Measurements from ENCODE around the gene ENTPD2. TPM values are rescaled to one million over a fixed set of nuclear protein-coding genes. Genes with fewer than 3 reads are reported as not detected.

Gene ENTPD2
- total RNA-seq, 4 donors from 2014 or later: 3.6 to 17.1 (median 14.1) TPM

DNA sequence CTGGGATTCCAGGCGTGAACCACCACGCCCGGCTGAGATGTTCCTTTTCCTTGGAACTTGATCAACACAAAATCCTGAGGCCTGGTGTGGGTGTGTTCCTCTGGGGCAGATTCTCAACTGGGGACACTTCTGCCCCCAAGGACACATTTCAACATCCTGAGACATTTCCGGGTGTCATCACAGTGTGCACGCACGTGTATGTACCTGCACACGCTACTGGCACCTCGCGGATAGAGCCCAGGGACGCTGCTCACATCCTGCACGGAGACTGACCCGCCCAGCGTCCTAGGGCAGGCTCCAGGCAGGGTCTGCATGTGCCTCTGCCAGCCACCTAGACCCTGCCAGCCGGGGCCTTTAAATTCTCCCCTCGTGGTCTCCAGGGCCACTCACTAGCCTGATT, 8.5 kb upstream of the ENTPD2 start:
- no peak for DNase-seq
- TF ChIP-seq POLR2A (IDR thresholded peaks at IDR 0.05) (no peak), EP300 (IDR thresholded peaks at IDR 0.05; ENCODE audit: low read depth) (no peak), POLR2AphosphoS5 (IDR thresholded peaks at IDR 0.05) (no peak)
- TF ChIP-seq, protein P1, sequence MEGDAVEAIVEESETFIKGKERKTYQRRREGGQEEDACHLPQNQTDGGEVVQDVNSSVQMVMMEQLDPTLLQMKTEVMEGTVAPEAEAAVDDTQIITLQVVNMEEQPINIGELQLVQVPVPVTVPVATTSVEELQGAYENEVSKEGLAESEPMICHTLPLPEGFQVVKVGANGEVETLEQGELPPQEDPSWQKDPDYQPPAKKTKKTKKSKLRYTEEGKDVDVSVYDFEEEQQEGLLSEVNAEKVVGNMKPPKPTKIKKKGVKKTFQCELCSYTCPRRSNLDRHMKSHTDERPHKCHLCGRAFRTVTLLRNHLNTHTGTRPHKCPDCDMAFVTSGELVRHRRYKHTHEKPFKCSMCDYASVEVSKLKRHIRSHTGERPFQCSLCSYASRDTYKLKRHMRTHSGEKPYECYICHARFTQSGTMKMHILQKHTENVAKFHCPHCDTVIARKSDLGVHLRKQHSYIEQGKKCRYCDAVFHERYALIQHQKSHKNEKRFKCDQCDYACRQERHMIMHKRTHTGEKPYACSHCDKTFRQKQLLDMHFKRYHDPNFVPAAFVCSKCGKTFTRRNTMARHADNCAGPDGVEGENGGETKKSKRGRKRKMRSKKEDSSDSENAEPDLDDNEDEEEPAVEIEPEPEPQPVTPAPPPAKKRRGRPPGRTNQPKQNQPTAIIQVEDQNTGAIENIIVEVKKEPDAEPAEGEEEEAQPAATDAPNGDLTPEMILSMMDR (IDR thresholded peaks at IDR 0.05): no peak
- in situ Hi-C loops (cut with MboI; ENCODE audit: low pct_ligation_motif_present in 1 of 4, low pct_unique_long_range_greater_than_20kb in 1 of 4, low sequenced_read_pairs in 3 of 4) (no loop called here), intact Hi-C loops (cut with DNase I; ENCODE audit: low total_unique reads) (no loop called here)
- Histone ChIP-seq H3K27ac (no peak overlapping the region), H3K36me3 (no peaks in the 10 kb centered on the region), H3K9me3 (no peaks in the 10 kb centered on the region), H3K4me1 (peaks cover 3 to 16% (median 5%) of the 10 kb centered on the region in 4 donors), H3K27me3 (no peaks in the 10 kb centered on the region), H3K4me3 (no peak overlapping the region)
- WGBS, 2 donors (ENCODE audit: low coverage in 1 of 2): 79 to 90% methylated on average over 3 to 15 of the region's 15 CpGs

DNA sequence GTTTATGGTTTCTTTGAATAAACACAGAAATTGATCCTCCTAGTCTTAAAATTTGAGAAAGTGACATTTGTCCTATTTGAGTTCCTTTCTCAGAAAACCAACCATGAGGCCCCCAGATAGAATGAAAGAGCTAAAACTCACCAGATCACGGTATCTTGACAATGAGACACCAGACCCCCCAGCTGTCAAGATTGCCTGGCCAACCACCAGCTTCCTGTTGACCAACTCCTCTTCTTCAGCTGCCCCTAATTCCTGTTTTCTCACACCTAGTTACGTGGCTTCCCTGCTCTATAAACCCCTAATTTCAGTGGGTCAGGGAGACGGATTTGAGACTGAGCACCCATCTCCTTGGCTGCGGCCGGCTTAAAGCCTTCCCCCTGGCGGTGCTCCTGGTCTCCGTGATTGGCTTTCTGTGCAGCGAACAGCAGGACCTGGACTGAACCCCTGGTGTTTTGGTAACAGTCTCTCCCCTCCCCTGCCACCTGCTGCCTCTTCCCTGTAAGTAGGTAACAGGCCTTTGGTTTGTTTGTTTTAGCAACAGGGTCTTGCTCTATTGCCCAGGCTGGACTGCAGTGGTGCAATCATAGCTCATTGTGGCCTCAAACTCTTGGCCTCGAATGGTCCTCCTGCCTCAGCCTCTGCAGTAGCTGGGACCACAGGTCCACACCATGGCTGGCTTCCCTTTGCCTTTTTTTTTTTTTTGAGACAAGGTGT, 4.8 kb upstream of the ENTPD2 start:
- WGBS, 2 donors (ENCODE audit: low coverage in 1 of 2): 55 to 70% methylated on average over 2 to 9 of the region's 9 CpGs
- Histone ChIP-seq H3K27ac (no peak overlapping the region), H3K4me3 (no peak overlapping the region), H3K4me1 (peaks cover 20 to 48% (median 38%) of the 10 kb centered on the region in 4 donors), H3K36me3 (no peaks in the 10 kb centered on the region), H3K27me3 (peaks cover 7% of the 10 kb centered on the region), H3K9me3 (no peaks in the 10 kb centered on the region)
- in situ Hi-C loops (cut with MboI; ENCODE audit: low pct_ligation_motif_present in 1 of 4, low pct_unique_long_range_greater_than_20kb in 1 of 4, low sequenced_read_pairs in 3 of 4) (no loop called here), intact Hi-C loops (cut with DNase I; ENCODE audit: low total_unique reads) (no loop called here)
- TF ChIP-seq POLR2A (IDR thresholded peaks at IDR 0.05) (no peak), EP300 (IDR thresholded peaks at IDR 0.05; ENCODE audit: low read depth) (no peak), POLR2AphosphoS5 (IDR thresholded peaks at IDR 0.05) (no peak)
- TF ChIP-seq, protein P1 (IDR thresholded peaks at IDR 0.05): no peak
- no peak for DNase-seq

DNA sequence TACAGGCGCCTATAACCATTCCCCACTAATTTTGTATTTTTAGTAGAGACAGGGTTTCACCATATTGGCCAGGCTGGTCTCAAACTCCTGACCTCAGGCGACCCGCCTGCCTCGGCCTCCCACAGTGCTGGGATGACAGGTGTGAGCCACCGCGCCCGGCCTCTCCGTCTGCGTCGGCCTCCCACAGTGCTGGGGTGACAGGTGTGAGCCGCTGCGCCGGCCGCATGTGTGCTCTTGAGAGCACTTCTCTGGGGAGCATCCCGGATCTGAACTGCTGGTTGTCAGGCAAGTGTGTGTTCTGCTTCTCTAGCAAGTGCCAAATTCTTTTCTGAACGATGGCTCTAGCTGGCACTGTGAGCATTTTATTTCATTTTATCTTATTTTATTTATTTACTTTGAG, 3.7 kb upstream of the ENTPD2 start:
- intact Hi-C loops (cut with DNase I; ENCODE audit: low total_unique reads) (no loop called here), in situ Hi-C loops (cut with MboI; ENCODE audit: low pct_ligation_motif_present in 1 of 4, low pct_unique_long_range_greater_than_20kb in 1 of 4, low sequenced_read_pairs in 3 of 4) (no loop called here)
- Histone ChIP-seq H3K9me3 (no peaks in the 10 kb centered on the region), H3K4me3 (no peak overlapping the region), H3K27me3 (peaks cover 18% of the 10 kb centered on the region), H3K27ac (peak overlapping the region in 1 of 4 donors; percentile 36), H3K4me1 (peaks cover 26 to 59% (median 47%) of the 10 kb centered on the region in 4 donors), H3K36me3 (no peaks in the 10 kb centered on the region)
- TF ChIP-seq POLR2A (IDR thresholded peaks at IDR 0.05): no peak
- TF ChIP-seq, protein P1 (IDR thresholded peaks at IDR 0.05): no peak
- no peak for DNase-seq
- WGBS, 2 donors (ENCODE audit: low coverage in 1 of 2): 26 to 56% methylated on average over 2 to 16 of the region's 16 CpGs

DNA sequence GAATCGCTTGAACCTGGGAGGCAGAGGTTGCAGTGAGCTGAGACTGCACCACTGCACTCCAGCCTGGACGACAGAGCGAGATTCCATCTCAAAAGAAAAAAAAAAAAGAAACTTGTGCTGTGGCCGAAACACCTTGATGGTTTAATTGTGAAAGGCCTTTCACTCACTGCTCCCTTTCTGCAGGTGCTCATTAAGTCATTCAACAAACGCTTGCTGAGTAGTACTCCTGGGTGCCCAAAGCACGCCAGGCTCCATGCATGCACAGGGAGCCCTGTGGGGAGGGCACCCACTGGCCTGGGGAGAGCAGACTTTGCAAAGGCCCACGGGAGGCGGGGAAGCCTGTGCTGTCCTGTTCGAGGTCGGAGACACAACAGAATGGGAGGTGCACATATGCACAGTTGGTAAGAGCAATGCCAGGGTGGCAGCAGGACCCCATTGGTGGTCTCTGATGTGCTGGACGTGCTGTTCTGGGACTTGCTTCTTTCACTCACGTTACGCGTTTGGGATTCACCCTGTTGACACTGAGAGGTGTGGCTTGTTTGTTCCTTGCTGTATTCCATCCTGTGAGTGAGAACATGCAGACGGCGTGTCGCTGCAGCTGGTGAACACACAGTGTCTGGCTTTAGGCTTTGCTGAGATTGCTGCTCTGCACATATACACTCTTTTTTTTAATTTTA, 3.0 kb upstream of the ENTPD2 start:
- 54 to 78% methylated on average over 3 to 17 of the region's 17 CpGs for WGBS, 2 donors (ENCODE audit: low coverage in 1 of 2)
- peak overlapping the region in 1 of 4 donors; percentile 89 for H3K27ac ChIP-seq
- H3K36me3 ChIP-seq: no peaks in the 10 kb centered on the region
- intact Hi-C loops (cut with DNase I; ENCODE audit: low total_unique reads) (no loop called here), in situ Hi-C loops (cut with MboI; ENCODE audit: low pct_ligation_motif_present in 1 of 4, low pct_unique_long_range_greater_than_20kb in 1 of 4, low sequenced_read_pairs in 3 of 4) (no loop called here)
- peaks cover 24% of the 10 kb centered on the region for H3K27me3 ChIP-seq
- H3K9me3 ChIP-seq: no peaks in the 10 kb centered on the region
- peak in 2 of 3 donors; percentile 32 to 41 for TF ChIP-seq POLR2AphosphoS5 (IDR thresholded peaks at IDR 0.05)
- TF ChIP-seq EP300 (IDR thresholded peaks at IDR 0.05; ENCODE audit: low read depth): no peak
- DNase-seq: peak; percentile 50
- H3K4me3 ChIP-seq: no peak overlapping the region
- peaks cover 26 to 59% (median 47%) of the 10 kb centered on the region in 4 donors for H3K4me1 ChIP-seq

Data from transverse colon (tissue), 4 donors.